ENCODE measurements around the gene GBA3. TPM values are rescaled to one million over a fixed set of nuclear protein-coding genes. Genes with fewer than 3 reads are reported as not detected.

The GBA3 gene
- total RNA-seq, 4 donors from 2014 or later = 0.33 to 0.89 (median 0.77) TPM

DNA sequence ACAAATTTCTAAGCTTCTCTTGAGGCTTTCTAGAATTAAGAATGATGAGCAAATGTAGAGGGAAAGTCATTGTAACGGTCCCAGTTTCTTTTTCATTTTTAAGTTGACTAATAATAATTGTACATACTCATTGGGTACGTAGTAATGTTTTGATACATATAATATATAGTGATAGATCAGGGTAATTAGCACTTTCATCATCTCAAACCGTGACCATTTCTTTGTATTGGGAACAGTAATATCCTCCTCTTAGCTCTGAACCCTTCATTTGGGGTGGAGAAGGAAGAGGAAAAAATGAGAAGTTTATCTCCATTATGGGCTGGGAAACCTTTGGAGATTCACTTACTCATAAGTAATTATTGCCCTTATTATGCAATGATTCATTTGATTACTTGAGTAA, 39.0 kb upstream of the GBA3 start:
- intact Hi-C loops (cut with DNase I) = no loop called here
- no peak overlapping the region for H3K27ac ChIP-seq
- H3K9me3 ChIP-seq = no peaks in the 10 kb centered on the region
- no peaks in the 10 kb centered on the region for H3K36me3 ChIP-seq
- no peak for DNase-seq
- H3K4me1 ChIP-seq = no peaks in the 10 kb centered on the region
- 91 to 95% methylated on average over 3 of the region's 3 CpGs for WGBS, 2 donors
- no peak overlapping the region for H3K4me3 ChIP-seq (replicated peaks in 1 of 3)
- TF ChIP-seq POLR2A (IDR thresholded peaks at IDR 0.05) = no peak
- TF ChIP-seq, protein P1, sequence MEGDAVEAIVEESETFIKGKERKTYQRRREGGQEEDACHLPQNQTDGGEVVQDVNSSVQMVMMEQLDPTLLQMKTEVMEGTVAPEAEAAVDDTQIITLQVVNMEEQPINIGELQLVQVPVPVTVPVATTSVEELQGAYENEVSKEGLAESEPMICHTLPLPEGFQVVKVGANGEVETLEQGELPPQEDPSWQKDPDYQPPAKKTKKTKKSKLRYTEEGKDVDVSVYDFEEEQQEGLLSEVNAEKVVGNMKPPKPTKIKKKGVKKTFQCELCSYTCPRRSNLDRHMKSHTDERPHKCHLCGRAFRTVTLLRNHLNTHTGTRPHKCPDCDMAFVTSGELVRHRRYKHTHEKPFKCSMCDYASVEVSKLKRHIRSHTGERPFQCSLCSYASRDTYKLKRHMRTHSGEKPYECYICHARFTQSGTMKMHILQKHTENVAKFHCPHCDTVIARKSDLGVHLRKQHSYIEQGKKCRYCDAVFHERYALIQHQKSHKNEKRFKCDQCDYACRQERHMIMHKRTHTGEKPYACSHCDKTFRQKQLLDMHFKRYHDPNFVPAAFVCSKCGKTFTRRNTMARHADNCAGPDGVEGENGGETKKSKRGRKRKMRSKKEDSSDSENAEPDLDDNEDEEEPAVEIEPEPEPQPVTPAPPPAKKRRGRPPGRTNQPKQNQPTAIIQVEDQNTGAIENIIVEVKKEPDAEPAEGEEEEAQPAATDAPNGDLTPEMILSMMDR (IDR thresholded peaks at IDR 0.05) = no peak
- no peaks in the 10 kb centered on the region for H3K27me3 ChIP-seq

DNA sequence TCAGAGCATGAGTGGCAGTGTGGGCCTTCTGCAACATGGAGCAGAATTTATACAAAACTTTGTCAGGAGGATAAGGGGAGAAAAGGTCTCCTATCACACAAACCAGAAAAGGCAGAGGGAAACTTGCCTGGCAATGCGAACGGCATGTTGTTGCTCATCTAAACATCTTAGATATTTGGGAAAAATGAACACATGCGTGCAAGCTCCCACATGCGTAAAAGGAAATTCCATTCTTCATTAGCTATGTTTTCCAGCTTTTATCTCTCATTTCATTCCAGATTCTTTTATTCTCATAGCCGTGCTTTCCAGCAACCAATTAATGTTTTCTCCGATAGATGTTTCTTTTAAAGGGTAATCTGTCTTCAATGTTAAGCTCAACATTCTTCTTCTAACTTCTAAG, 31.3 kb upstream of the GBA3 start:
- H3K4me1 ChIP-seq = no peaks in the 10 kb centered on the region
- WGBS, 2 donors = 86% methylated on average over 6 of the region's 6 CpGs
- no peaks in the 10 kb centered on the region for H3K9me3 ChIP-seq
- H3K4me3 ChIP-seq (replicated peaks in 1 of 3) = no peak overlapping the region
- H3K27me3 ChIP-seq = no peaks in the 10 kb centered on the region
- TF ChIP-seq POLR2A (IDR thresholded peaks at IDR 0.05) = no peak
- TF ChIP-seq, protein P1 (IDR thresholded peaks at IDR 0.05) = no peak
- H3K36me3 ChIP-seq = no peaks in the 10 kb centered on the region
- intact Hi-C loops (cut with DNase I) = no loop called here
- DNase-seq = no peak
- H3K27ac ChIP-seq = no peak overlapping the region

DNA sequence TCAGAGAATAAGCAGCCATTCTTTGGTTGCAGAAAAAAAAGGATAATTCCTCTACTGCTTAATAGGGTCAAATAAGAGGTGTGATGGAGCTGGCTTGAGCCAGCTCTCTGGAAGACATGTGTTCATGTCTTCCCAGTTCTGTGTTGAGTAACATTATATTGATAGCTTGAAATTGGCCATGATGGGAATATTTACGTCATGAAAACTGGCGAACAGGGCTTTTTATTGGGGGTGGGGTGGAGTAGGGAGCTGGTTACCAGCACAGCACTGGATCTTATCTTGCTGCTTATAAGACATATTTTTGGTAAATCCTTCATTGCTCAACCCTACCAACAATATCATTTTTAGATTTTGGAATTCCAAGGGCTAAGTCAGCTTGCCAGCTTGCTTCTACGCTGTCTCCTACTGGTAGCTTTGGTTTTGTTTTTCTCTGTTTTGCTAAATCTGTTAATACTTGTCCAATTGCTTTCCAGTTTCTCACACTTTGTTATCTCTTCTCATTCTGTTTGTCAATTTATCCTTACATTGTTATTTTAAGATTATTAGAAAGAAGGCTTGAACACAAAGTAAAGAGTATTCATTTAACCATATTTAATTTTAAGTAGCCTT, 25.3 kb upstream of the GBA3 start:
- intact Hi-C loops (cut with DNase I) = no loop called here
- H3K4me1 ChIP-seq = peaks cover 0 to 3% of the 10 kb centered on the region in 2 donors
- 89 to 91% methylated on average over 3 of the region's 3 CpGs for WGBS, 2 donors
- H3K4me3 ChIP-seq (replicated peaks in 1 of 3) = no peak overlapping the region
- no peaks in the 10 kb centered on the region for H3K36me3 ChIP-seq
- no peak for DNase-seq
- no peak overlapping the region for H3K27ac ChIP-seq
- TF ChIP-seq, protein P1 (IDR thresholded peaks at IDR 0.05) = no peak
- no peak for TF ChIP-seq POLR2A (IDR thresholded peaks at IDR 0.05)
- no peaks in the 10 kb centered on the region for H3K27me3 ChIP-seq
- H3K9me3 ChIP-seq = no peaks in the 10 kb centered on the region

DNA sequence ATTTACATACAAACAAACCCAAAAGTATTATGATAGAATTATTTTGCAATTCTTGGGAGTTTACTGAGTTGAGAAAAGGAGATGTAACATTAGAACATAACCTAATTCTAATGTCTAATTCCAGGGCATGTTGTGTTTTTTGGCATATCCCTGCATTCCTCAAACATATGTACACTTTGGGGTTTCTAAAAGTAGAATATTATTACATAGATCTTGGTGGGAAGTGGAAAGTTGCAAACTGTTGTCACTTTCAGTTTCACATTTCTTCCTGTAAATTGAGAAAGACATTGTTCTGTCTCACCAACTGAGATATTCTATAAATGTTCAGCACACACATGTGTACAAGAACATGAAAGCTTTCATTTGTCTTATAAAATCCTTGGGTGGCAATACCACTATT, 24.4 kb upstream of the GBA3 start:
- Histone ChIP-seq H3K27ac (no peak overlapping the region), H3K4me3 (replicated peaks in 1 of 3) (no peak overlapping the region), H3K9me3 (no peaks in the 10 kb centered on the region), H3K4me1 (peaks cover 0 to 3% of the 10 kb centered on the region in 2 donors), H3K36me3 (no peaks in the 10 kb centered on the region), H3K27me3 (no peaks in the 10 kb centered on the region)
- no peak for DNase-seq
- TF ChIP-seq, protein P1 (IDR thresholded peaks at IDR 0.05) = no peak
- TF ChIP-seq POLR2A (IDR thresholded peaks at IDR 0.05) = no peak
- intact Hi-C loops (cut with DNase I) = no loop called here

DNA sequence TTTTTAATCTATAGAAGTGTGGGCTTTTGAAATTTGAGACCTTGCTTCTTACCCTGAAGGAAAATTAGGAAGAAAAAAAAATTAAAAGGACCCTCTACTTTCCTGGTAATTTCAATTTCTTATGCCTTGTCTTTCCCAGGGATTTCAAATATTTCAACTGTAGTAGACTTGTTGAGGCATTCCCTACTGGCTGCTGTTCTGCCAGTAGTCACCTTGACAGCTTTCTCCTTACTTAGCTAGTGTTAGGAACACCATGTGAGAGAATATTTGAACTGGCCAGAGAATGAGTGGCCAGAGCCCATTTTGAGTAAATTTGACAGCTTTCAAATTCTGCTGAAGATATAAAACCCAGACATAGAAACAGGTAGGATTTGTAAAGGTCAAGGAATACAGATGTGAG, 24.0 kb upstream of the GBA3 start:
- Histone ChIP-seq H3K27me3 (no peaks in the 10 kb centered on the region), H3K27ac (no peak overlapping the region), H3K4me1 (peaks cover 0 to 3% of the 10 kb centered on the region in 2 donors), H3K9me3 (no peaks in the 10 kb centered on the region), H3K36me3 (no peaks in the 10 kb centered on the region), H3K4me3 (replicated peaks in 1 of 3) (no peak overlapping the region)
- no peak for DNase-seq
- intact Hi-C loops (cut with DNase I) = no loop called here
- TF ChIP-seq POLR2A (IDR thresholded peaks at IDR 0.05) = no peak
- TF ChIP-seq, protein P1 (IDR thresholded peaks at IDR 0.05) = no peak

All from thyroid gland (tissue), 4 donors.